Caco-2 (cell line): ENCODE data around the gene GSG1. TPM values are rescaled to one million over a fixed set of nuclear protein-coding genes. Genes with fewer than 3 reads are reported as not detected.

ENCODE experiments used
- BruUV-seq: library from RNA; stranded (reverse); fragments of 400-500 nt; replicated peaks from 2 replicates; lab custom pipeline; 2021; lab: Mats Ljungman, UMichigan
- CTCF ChIA-PET: fragments of 300-600 bp; sonication (Branson Sonifier 250); formaldehyde crosslinking; loops from one replicate; lab custom pipeline; 2022; ENCODE audit warnings: antibody characterized with exemption; lab: Charles Lee
- POLR2A ChIA-PET: fragments of 300-600 bp; sonication (Branson Sonifier 250); formaldehyde crosslinking; loops from one replicate; lab custom pipeline; 2022; ENCODE audit warnings: antibody characterized with exemption; lab: Charles Lee
- DNase-seq, 2 experiments: peaks; one replicate each; pipeline versions ENCODE4 v3.0.0 to v3.0.0-alpha.2; 2020 to 2022
- H3K27me3 ChIP-seq: replicated peaks from 2 replicates; pipeline ENCODE4 v1.6.0; 2011; ENCODE audit warnings: low read length; ENCODE audit not compliant: control insufficient read depth, insufficient read depth
- H3K36me3 ChIP-seq: 2 replicates; pipeline ENCODE4 v1.5.1; 2011; ENCODE audit warnings: low read length; ENCODE audit not compliant: control insufficient read depth, insufficient read depth
- H3K4me1 ChIP-seq: fragments of 250-450 bp; sonication (Bioruptor Pico); 2 replicates; pipeline ENCODE4 v1.5.1; 2020; ENCODE audit warnings: mild to moderate bottlenecking
- H3K4me3 ChIP-seq: 2 replicates; pipeline ENCODE4 v1.5.1; 2011; ENCODE audit warnings: low read depth, mild to moderate bottlenecking, control low read depth, low read length
- H3K9me3 ChIP-seq: fragments of 250-450 bp; sonication (Bioruptor Pico); 2 replicates; pipeline ENCODE4 v1.5.1; 2020; ENCODE audit warnings: mild to moderate bottlenecking, moderate library complexity
- H3K27ac Mint-ChIP-seq: one replicate; pipeline ENCODE4 v1.8.0; 2022; ENCODE audit warnings: mixed read lengths; ENCODE audit not compliant: unreplicated experiment
- H3K27me3 Mint-ChIP-seq: one replicate; pipeline ENCODE4 v1.8.0; 2022; ENCODE audit warnings: mixed read lengths; ENCODE audit not compliant: insufficient read depth, unreplicated experiment
- H3K36me3 Mint-ChIP-seq: one replicate; pipeline ENCODE4 v1.8.0; 2022; ENCODE audit warnings: mild to moderate bottlenecking, mixed read lengths; ENCODE audit not compliant: insufficient read depth, unreplicated experiment
- H3K4me1 Mint-ChIP-seq: one replicate; pipeline ENCODE4 v1.8.0; 2022; ENCODE audit warnings: low read depth, mixed read lengths; ENCODE audit not compliant: unreplicated experiment
- H3K4me3 Mint-ChIP-seq: one replicate; pipeline ENCODE4 v1.8.0; 2022; ENCODE audit warnings: mild to moderate bottlenecking, moderate library complexity, mixed read lengths; ENCODE audit not compliant: unreplicated experiment
- H3K9me3 Mint-ChIP-seq: one replicate; pipeline ENCODE4 v1.8.0; 2022; ENCODE audit warnings: mixed read lengths; ENCODE audit not compliant: unreplicated experiment
- CTCF ChIP-seq, 2 experiments: fragments of 200-600 bp in 1 of 2; IDR thresholded peaks; 1 replicate in 1 of 2; 2 replicates in 1 of 2; pipeline versions ENCODE4 v1.5.1 to v1.8.0; 2011 to 2022; ENCODE audit warnings: antibody characterized with exemption in 1 of 2, control low read depth in 1 of 2, inconsistent platforms in 1 of 2, low read depth in 1 of 2, low read length in 1 of 2, mild to moderate bottlenecking in 1 of 2, moderate library complexity in 1 of 2; ENCODE audit not compliant: insufficient read depth in 1 of 2, severe bottlenecking in 1 of 2, unreplicated experiment in 1 of 2
- intact Hi-C: fragments of 100-400 bp; cut with micrococcal nuclease; formaldehyde crosslinking; loops from one replicate; pipeline ENCODE4 v1.10.0; 2022; ENCODE audit not compliant: unreplicated experiment
- total RNA-seq: library from RNA; stranded (reverse); gene quantifications from 2 replicates; pipeline ENCODE4 v1.2.3, GENCODE V29; 2022

The GSG1 gene
- total RNA-seq, 1 experiment from 2014 or later: not detected

GRCh38 chr12:13101821-13102375 is 1.6 kb downstream of the GSG1 start:
- Histone ChIP-seq H3K4me1 (peaks cover 44% of the 10 kb centered on the region), H3K36me3 (no peaks in the 10 kb centered on the region), H3K9me3 (no peaks in the 10 kb centered on the region), H3K27me3 (no peaks in the 10 kb centered on the region), H3K4me3 (peak overlapping the region; percentile 79)
- H3K27me3 Mint-ChIP-seq: no peaks in the 10 kb centered on the region
- H3K36me3 Mint-ChIP-seq: peaks cover 6% of the 10 kb centered on the region
- intact Hi-C loops: loop anchor here (1.0 kb wide), 1 partner anchor 25 kb away; no protein-coding TSS in a partner anchor
- peak overlapping the region; percentile 81 for H3K27ac Mint-ChIP-seq
- peak; percentile 48 to 54 for DNase-seq
- peak overlapping the region; percentile 75 for H3K4me3 Mint-ChIP-seq
- POLR2A ChIA-PET: interaction anchor here (0.6 to 1.5 kb wide), 4 partner anchors 33 to 315 kb away, joined by 3 to 5 read pairs (median 4); no protein-coding TSS in a partner anchor
- H3K4me1 Mint-ChIP-seq: peaks cover 47% of the 10 kb centered on the region
- BruUV-seq: no TSS peak
- no peaks in the 10 kb centered on the region for H3K9me3 Mint-ChIP-seq
- TF ChIP-seq CTCF (IDR thresholded peaks at IDR 0.05; ENCODE audit: insufficient read depth in 1 of 2, low read depth in 1 of 2, low read length in 1 of 2, severe bottlenecking in 1 of 2, unreplicated experiment in 1 of 2): no peak
- CTCF ChIA-PET: interaction anchor here (0.6 to 6.0 kb wide), 9 partner anchors 23 to 1039 kb away, joined by 3 to 68 read pairs (median 4); no protein-coding TSS in a partner anchor

- Histone ChIP-seq H3K9me3 (no peaks in the 10 kb centered on the region), H3K4me3 (peak overlapping the region; percentile 79), H3K36me3 (no peaks in the 10 kb centered on the region), H3K27me3 (no peaks in the 10 kb centered on the region), H3K4me1 (peaks cover 44% of the 10 kb centered on the region)
- H3K27ac Mint-ChIP-seq: peak overlapping the region; percentile 81
- peak; percentile 89 to 96 for DNase-seq
- H3K36me3 Mint-ChIP-seq: peaks cover 6% of the 10 kb centered on the region
- H3K9me3 Mint-ChIP-seq: no peaks in the 10 kb centered on the region
- intact Hi-C loops: loop anchor here (1.0 kb wide), 1 partner anchor 26 kb away; no protein-coding TSS in a partner anchor
- no peaks in the 10 kb centered on the region for H3K27me3 Mint-ChIP-seq
- no TSS peak for BruUV-seq
- H3K4me1 Mint-ChIP-seq: peaks cover 47% of the 10 kb centered on the region
- H3K4me3 Mint-ChIP-seq: peak overlapping the region; percentile 75
- POLR2A ChIA-PET: interaction anchor here (0.5 to 1.5 kb wide), 4 partner anchors 34 to 314 kb away, joined by 3 to 10 read pairs (median 5); no protein-coding TSS in a partner anchor
- CTCF ChIA-PET: interaction anchor here (0.6 to 6.0 kb wide), 7 partner anchors 23 to 121 kb away, joined by 3 to 68 read pairs (median 4); no protein-coding TSS in a partner anchor
- no peak for TF ChIP-seq CTCF (IDR thresholded peaks at IDR 0.05; ENCODE audit: insufficient read depth in 1 of 2, low read depth in 1 of 2, low read length in 1 of 2, severe bottlenecking in 1 of 2, unreplicated experiment in 1 of 2)
Observed at GRCh38 chr12:13100882-13101769, 2.3 kb downstream of the GSG1 start.

- Mint-ChIP-seq H3K27ac (peak overlapping the region; percentile 81), H3K27me3 (no peaks in the 10 kb centered on the region), H3K36me3 (peaks cover 6% of the 10 kb centered on the region), H3K9me3 (no peaks in the 10 kb centered on the region), H3K4me1 (peaks cover 47% of the 10 kb centered on the region), H3K4me3 (peak overlapping the region; percentile 75)
- TF ChIP-seq CTCF (IDR thresholded peaks at IDR 0.05; ENCODE audit: insufficient read depth in 1 of 2, low read depth in 1 of 2, low read length in 1 of 2, severe bottlenecking in 1 of 2, unreplicated experiment in 1 of 2): no peak
- Histone ChIP-seq H3K36me3 (no peaks in the 10 kb centered on the region), H3K9me3 (no peaks in the 10 kb centered on the region), H3K4me3 (peak overlapping the region; percentile 79), H3K27me3 (no peaks in the 10 kb centered on the region), H3K4me1 (peaks cover 44% of the 10 kb centered on the region)
- ChIA-PET CTCF (interaction anchor here (1.0 to 6.0 kb wide), 3 partner anchors 24 to 111 kb away, joined by 4 to 68 read pairs (median 6); no protein-coding TSS in a partner anchor), POLR2A (interaction anchor here (0.5 kb wide), 1 partner anchor 313 kb away, joined by 10 read pairs; no protein-coding TSS in a partner anchor)
- BruUV-seq: TSS peak; percentile 91
- DNase-seq: no peak
- intact Hi-C loops: no loop called here
Observed at GRCh38 chr12:13100605-13100881, 2.9 kb downstream of the GSG1 start.
